ENCODE data around the gene PIKFYVE.

The PIKFYVE gene

GRCh38 chr2:208285853-208286252 is 19.8 kb downstream of the PIKFYVE start:
- TF ChIP-seq, protein P1, sequence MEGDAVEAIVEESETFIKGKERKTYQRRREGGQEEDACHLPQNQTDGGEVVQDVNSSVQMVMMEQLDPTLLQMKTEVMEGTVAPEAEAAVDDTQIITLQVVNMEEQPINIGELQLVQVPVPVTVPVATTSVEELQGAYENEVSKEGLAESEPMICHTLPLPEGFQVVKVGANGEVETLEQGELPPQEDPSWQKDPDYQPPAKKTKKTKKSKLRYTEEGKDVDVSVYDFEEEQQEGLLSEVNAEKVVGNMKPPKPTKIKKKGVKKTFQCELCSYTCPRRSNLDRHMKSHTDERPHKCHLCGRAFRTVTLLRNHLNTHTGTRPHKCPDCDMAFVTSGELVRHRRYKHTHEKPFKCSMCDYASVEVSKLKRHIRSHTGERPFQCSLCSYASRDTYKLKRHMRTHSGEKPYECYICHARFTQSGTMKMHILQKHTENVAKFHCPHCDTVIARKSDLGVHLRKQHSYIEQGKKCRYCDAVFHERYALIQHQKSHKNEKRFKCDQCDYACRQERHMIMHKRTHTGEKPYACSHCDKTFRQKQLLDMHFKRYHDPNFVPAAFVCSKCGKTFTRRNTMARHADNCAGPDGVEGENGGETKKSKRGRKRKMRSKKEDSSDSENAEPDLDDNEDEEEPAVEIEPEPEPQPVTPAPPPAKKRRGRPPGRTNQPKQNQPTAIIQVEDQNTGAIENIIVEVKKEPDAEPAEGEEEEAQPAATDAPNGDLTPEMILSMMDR (IDR thresholded peaks at IDR 0.05; ENCODE audit: low read depth, low read length), result no peak
- no peak overlapping the region for H3K4me3 ChIP-seq (ENCODE audit: low read depth, low read length)

- H3K4me3 ChIP-seq (ENCODE audit: low read depth, low read length), result no peak overlapping the region
- TF ChIP-seq, protein P1 (IDR thresholded peaks at IDR 0.05; ENCODE audit: low read depth, low read length), result no peak
Measured at GRCh38 chr2:208294482-208295024, 28.5 kb downstream of the PIKFYVE start.

DNA sequence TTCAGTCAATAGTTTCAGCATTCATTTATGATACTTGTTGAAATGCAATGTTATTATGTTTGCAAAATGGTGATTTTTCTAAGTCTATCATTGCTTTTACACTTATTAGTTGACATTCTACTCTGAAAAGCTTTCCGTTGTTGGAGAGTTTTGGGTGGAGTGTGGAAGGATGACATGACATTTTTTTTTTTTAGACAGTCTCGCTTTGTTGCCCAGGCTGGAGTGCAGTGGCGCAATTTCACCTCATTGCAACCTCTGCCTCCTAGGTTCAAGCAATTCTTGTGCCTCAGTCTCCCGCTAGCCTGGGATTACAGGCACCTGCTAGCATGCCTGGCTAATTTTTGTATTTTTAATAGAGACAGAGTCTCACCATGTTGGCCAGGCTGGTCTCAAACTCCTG is 29.8 kb downstream of the PIKFYVE start:
- TF ChIP-seq, protein P1 (IDR thresholded peaks at IDR 0.05; ENCODE audit: low read depth, low read length), result no peak
- H3K4me3 ChIP-seq (ENCODE audit: low read depth, low read length), result no peak overlapping the region

DNA sequence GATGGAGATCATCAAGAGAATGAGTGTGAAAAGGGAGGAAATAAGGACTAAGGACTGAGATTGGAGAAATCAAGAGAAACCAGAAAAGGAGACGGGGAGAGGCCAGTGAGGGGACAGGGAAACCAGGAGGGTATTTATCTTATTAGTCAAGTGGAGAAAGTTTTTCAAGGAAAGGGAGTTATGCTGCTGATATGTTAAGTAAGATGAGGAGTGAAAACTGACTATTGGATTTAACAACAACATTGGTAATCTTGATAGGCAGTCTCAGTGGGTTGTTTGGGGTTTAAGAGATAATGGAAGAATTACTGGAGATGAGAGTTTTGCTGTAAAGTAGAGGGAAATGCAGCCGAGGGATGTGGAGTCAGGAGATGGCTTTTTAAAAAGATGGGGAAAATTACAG is 30.6 kb downstream of the PIKFYVE start:
- H3K4me3 ChIP-seq (ENCODE audit: low read depth, low read length), result no peak overlapping the region
- TF ChIP-seq, protein P1 (IDR thresholded peaks at IDR 0.05; ENCODE audit: low read depth, low read length), result no peak

DNA sequence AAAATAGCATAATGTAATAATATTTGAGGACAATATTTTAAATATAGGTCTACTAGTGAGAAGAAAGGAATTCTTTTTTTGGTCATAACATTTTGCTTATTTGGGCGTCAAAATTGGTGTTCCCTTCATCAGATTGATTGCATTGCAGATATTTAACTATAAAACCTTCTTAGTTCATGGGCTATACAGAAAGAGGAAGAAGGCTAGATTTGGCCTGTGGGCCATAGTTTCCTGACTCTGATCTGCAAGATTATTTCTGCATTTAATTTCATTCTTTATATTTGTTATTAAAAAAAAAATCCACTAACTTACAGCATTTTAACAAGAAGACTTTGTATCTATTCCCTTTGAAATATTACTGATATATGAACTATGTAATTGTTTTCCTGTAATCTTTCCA is 31.9 kb downstream of the PIKFYVE start:
- TF ChIP-seq, protein P1 (IDR thresholded peaks at IDR 0.05; ENCODE audit: low read depth, low read length), result no peak
- H3K4me3 ChIP-seq (ENCODE audit: low read depth, low read length), result no peak overlapping the region

DNA sequence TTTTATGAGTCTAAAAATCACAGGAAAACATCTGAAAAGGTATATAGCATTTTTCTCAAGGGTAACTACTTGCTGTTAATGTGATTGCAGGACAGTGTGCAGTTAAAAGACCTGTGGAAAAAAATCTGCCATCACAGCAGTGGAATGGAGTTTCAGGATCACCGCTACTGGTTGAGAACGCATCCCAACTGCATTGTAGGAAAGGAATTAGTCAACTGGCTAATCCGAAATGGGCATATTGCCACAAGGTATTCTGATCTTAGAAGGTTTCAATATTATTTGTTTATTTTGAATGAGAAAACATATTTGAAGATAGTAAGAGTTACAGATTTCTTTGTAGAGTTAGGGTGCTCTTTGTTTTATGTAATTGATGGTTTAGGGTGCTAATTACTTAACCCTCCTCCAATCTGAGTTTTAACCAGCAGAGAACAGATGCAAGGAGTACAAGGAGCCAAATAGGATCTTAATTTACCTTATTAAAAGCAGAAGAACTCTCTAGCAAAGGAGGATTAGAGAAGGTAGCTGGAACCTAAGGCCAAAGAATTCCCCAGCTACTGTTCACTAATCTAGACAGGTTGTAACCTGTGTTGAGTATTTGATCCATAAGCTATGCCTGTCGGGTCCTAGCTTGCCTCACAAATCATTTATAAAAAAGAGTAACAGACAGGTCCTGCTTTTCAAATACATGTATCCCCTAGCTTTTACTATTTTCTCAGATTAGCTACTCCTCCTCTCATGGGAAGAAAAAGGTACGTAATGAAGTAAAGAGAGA is 35.0 kb downstream of the PIKFYVE start:
- H3K4me3 ChIP-seq (ENCODE audit: low read depth, low read length), result no peak overlapping the region
- TF ChIP-seq, protein P1 (IDR thresholded peaks at IDR 0.05; ENCODE audit: low read depth, low read length), result no peak

- no peak overlapping the region for H3K4me3 ChIP-seq (ENCODE audit: low read depth, low read length)
- TF ChIP-seq, protein P1 (IDR thresholded peaks at IDR 0.05; ENCODE audit: low read depth, low read length), result no peak
Measured at GRCh38 chr2:208304157-208304556, 38.1 kb downstream of the PIKFYVE start.

Data from WI38 (cell line).